Heart left ventricle (tissue), 13 donors: ENCODE data around the gene CEP20.

ENCODE experiments used
- CTCF ChIP-seq, 12 donors: fragments of 200-600 bp; sonication (generic) in 4 of 12; IDR thresholded peaks; one replicate each; pipeline versions ENCODE4 v1.5.0 to v1.8.0; 2018 to 2022; ENCODE audit warnings: antibody characterized with exemption in 12 of 12, mild to moderate bottlenecking in 5 of 12
- POLR2A ChIP-seq, 2 donors: fragments of 450-650 bp; IDR thresholded peaks; one replicate each; pipeline ENCODE4 v1.6.1; 2017; ENCODE audit warnings: antibody characterized with exemption in 2 of 2, mild to moderate bottlenecking in 2 of 2, moderate library complexity in 2 of 2
- donor health status: ischemic (EF 13 %, LVEDD 7.1; RV severe dilation, severe dysfunction).
- donor health status: DM: no; HTN: yes; CAD: no.
- donor health status: DM: no; HTN: no; CAD: no.
- donor health status: ischemic (EF 25% LVEDD 6.9; RV normal size, moderate dysfunction).
- donor health status: ischemic (EF 25% LVEDD 5.7; RV mildly dilated, moderate dysfunction).
- donor health status: ischemic (EF 35%, LVEDD 5.7; RV mildly dilated, moderate dysfunction).
- donor health status: nonischemic (EF 11% LVEDD 7.7; RV severe dilation, severe dysfunction).
- donor health status: DM: yes; HTN: yes; CAD: no.
- donor health status: PGD.
- donor health status: ischemic (EF 29% LVEDD 5.4; RV normal size, mild dysfunction).
- donor health status: nonischemic (EF 23%, LVEDD 6.1; RV moderate dilation, normal function).

GRCh38 chr16:15854061-15854460, 34.3 kb downstream of the CEP20 start:
- TF ChIP-seq POLR2A (IDR thresholded peaks at IDR 0.05) (no peak), CTCF (IDR thresholded peaks at IDR 0.05) (no peak)
